Osteocyte (in vitro differentiated cells): ENCODE measurements around the gene GLRB. TPM values are rescaled to one million over a fixed set of nuclear protein-coding genes. Genes with fewer than 3 reads are reported as not detected.
A peak's percentile ranks its signal among the peaks of the same experiment; 100 is the strongest.

Source experiments
- DNase-seq: peaks from one replicate; pipeline ENCODE4 v3.0.0; 2021; ENCODE audit warnings: mixed read lengths; ENCODE audit not compliant: unreplicated experiment; ENCODE audit errors: extremely low spot score
- H3K27ac Mint-ChIP-seq: one replicate; pipeline ENCODE4 v1.8.0; 2021; ENCODE audit warnings: mild to moderate bottlenecking, mixed read lengths; ENCODE audit not compliant: unreplicated experiment
- H3K27me3 Mint-ChIP-seq: one replicate; pipeline ENCODE4 v1.8.0; 2021; ENCODE audit warnings: mixed read lengths; ENCODE audit not compliant: unreplicated experiment
- H3K36me3 Mint-ChIP-seq: one replicate; pipeline ENCODE4 v1.8.0; 2021; ENCODE audit warnings: mixed read lengths; ENCODE audit not compliant: unreplicated experiment
- H3K4me1 Mint-ChIP-seq: one replicate; pipeline ENCODE4 v1.8.0; 2021; ENCODE audit warnings: mixed read lengths; ENCODE audit not compliant: unreplicated experiment
- H3K4me3 Mint-ChIP-seq: one replicate; pipeline ENCODE4 v1.8.0; 2021; ENCODE audit warnings: mild to moderate bottlenecking, moderate library complexity, mixed read lengths; ENCODE audit not compliant: unreplicated experiment
- H3K9me3 Mint-ChIP-seq: one replicate; pipeline ENCODE4 v1.8.0; 2021; ENCODE audit warnings: mixed read lengths; ENCODE audit not compliant: unreplicated experiment
- total RNA-seq: library from RNA; stranded (reverse); gene quantifications from 2 replicates; pipeline ENCODE4 v1.2.1, GENCODE V29; 2021
- TF ChIP-seq, protein P1 (sequence below): fragments of 200-600 bp; sonication (generic); IDR thresholded peaks from 2 replicates; pipeline ENCODE4 v1.5.0; 2021; ENCODE audit warnings: antibody characterized with exemption, mild to moderate bottlenecking, moderate library complexity

The GLRB gene
- total RNA-seq, 1 donor from 2014 or later: 16.7 TPM

DNA sequence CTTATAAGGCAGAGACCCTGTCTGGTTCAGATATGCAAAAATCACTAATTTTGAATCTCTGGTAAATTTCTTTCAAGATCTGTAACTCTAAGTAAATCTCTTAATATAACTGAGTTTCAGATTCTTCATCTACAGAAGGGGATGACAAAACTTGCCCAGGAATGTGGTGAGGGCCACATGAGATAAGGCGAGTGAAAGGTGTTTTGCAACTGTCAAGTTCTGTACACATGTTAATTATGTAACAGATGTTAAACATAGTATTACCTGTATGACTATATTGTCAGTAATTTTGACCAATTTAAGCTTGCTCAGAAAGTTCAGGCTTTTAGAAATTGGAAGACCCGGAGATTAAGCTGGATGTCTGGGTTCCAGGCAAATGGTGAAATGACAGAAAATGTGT, 549 bp upstream of the GLRB start:
- H3K27me3 Mint-ChIP-seq: no peaks in the 10 kb centered on the region
- no peaks in the 10 kb centered on the region for H3K9me3 Mint-ChIP-seq
- TF ChIP-seq, protein P1, sequence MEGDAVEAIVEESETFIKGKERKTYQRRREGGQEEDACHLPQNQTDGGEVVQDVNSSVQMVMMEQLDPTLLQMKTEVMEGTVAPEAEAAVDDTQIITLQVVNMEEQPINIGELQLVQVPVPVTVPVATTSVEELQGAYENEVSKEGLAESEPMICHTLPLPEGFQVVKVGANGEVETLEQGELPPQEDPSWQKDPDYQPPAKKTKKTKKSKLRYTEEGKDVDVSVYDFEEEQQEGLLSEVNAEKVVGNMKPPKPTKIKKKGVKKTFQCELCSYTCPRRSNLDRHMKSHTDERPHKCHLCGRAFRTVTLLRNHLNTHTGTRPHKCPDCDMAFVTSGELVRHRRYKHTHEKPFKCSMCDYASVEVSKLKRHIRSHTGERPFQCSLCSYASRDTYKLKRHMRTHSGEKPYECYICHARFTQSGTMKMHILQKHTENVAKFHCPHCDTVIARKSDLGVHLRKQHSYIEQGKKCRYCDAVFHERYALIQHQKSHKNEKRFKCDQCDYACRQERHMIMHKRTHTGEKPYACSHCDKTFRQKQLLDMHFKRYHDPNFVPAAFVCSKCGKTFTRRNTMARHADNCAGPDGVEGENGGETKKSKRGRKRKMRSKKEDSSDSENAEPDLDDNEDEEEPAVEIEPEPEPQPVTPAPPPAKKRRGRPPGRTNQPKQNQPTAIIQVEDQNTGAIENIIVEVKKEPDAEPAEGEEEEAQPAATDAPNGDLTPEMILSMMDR: no peak
- peaks cover under 1% of the 10 kb centered on the region for H3K36me3 Mint-ChIP-seq
- H3K4me3 Mint-ChIP-seq: peak overlapping the region; percentile 70
- no peak for DNase-seq
- H3K27ac Mint-ChIP-seq: peak overlapping the region; percentile 4
- peaks cover 24% of the 10 kb centered on the region for H3K4me1 Mint-ChIP-seq

DNA sequence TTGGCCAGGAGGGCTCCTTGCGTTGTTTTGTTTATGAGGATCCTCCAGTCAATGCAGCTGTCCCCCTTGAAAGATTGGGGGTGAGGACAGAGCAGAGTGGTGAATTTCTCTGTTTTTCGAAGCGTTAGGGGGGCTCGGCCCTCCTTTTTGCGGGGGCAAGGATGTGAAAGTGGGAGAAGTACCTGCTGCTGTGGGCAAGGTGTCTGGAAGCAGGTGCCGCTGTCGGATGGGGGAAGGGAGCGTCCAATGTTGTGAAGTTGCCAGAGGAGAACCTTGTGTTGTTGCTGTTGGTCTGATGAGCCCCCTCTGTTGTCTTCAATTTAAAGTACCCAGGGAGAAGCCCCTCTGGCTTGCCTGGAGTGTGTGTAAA, 613 bp downstream of the GLRB start:
- H3K9me3 Mint-ChIP-seq: no peaks in the 10 kb centered on the region
- no peak for DNase-seq
- TF ChIP-seq, protein P1: no peak
- peaks cover 21% of the 10 kb centered on the region for H3K4me1 Mint-ChIP-seq
- H3K27ac Mint-ChIP-seq: peak overlapping the region; percentile 38
- no peaks in the 10 kb centered on the region for H3K27me3 Mint-ChIP-seq
- H3K36me3 Mint-ChIP-seq: peaks cover 4% of the 10 kb centered on the region
- H3K4me3 Mint-ChIP-seq: peak overlapping the region; percentile 83

- H3K4me3 Mint-ChIP-seq: no peak overlapping the region
- TF ChIP-seq, protein P1: no peak
Measured at GRCh38 chr4:157079441-157079840, 3.5 kb downstream of the GLRB start.

GRCh38 chr4:157080605-157081004, 4.7 kb downstream of the GLRB start:
- no peak for DNase-seq
- H3K4me3 Mint-ChIP-seq: no peak overlapping the region

More at GRCh38 chr4:157079441-157079840, 3.5 kb downstream of the GLRB start:
- Mint-ChIP-seq H3K9me3 (no peaks in the 10 kb centered on the region), H3K36me3 (peaks cover 4% of the 10 kb centered on the region), H3K27ac (no peak overlapping the region), H3K4me1 (peaks cover 12% of the 10 kb centered on the region), H3K27me3 (no peaks in the 10 kb centered on the region)
- DNase-seq: no peak

GRCh38 chr4:157095716-157096115, 19.8 kb downstream of the GLRB start:
- no peaks in the 10 kb centered on the region for H3K9me3 Mint-ChIP-seq
- no peaks in the 10 kb centered on the region for H3K36me3 Mint-ChIP-seq
- no peak overlapping the region for H3K27ac Mint-ChIP-seq
- no peak for DNase-seq
- H3K27me3 Mint-ChIP-seq: no peaks in the 10 kb centered on the region
- no peaks in the 10 kb centered on the region for H3K4me1 Mint-ChIP-seq
- no peak overlapping the region for H3K4me3 Mint-ChIP-seq
- TF ChIP-seq, protein P1: no peak

More at GRCh38 chr4:157080605-157081004, 4.7 kb downstream of the GLRB start:
- TF ChIP-seq, protein P1: no peak
- H3K27ac Mint-ChIP-seq: no peak overlapping the region
- no peaks in the 10 kb centered on the region for H3K9me3 Mint-ChIP-seq
- H3K36me3 Mint-ChIP-seq: peaks cover 4% of the 10 kb centered on the region
- no peaks in the 10 kb centered on the region for H3K27me3 Mint-ChIP-seq
- H3K4me1 Mint-ChIP-seq: peaks cover 9% of the 10 kb centered on the region
